Lung (tissue), 12 donors: ENCODE data around the gene OBSCN. TPM values are rescaled to one million over a fixed set of nuclear protein-coding genes. Genes with fewer than 3 reads are reported as not detected.

ENCODE experiments used
- ATAC-seq: fragments of 200-7000 bp; cut with Tn5 transposase; one replicate; pipeline ENCODE4 v1.9.1; 2020; ENCODE audit warnings: moderate number of reproducible peaks; ENCODE audit not compliant: insufficient read depth, low FRiP score
- DNase-seq, 3 donors: peaks; one replicate each; pipeline ENCODE4 v3.0.0-alpha.2; 2013 to 2017
- H3K27ac ChIP-seq, 2 donors: one replicate each; pipeline ENCODE4 v1.5.1; 2013; ENCODE audit warnings: mild to moderate bottlenecking in 2 of 2, moderate library complexity in 2 of 2, control low read depth in 1 of 2, inconsistent platforms in 1 of 2, low read depth in 1 of 2, low read length in 1 of 2
- H3K27me3 ChIP-seq, 3 donors: one replicate each; pipeline ENCODE4 v1.5.1; 2013; ENCODE audit warnings: low read length in 2 of 3; ENCODE audit not compliant: control insufficient read depth in 3 of 3, insufficient read depth in 3 of 3
- H3K36me3 ChIP-seq, 4 donors: one replicate each; pipeline ENCODE4 v1.5.1; 2013; ENCODE audit warnings: low read length in 4 of 4, mild to moderate bottlenecking in 1 of 4, moderate library complexity in 1 of 4; ENCODE audit not compliant: control insufficient read depth in 4 of 4, insufficient read depth in 4 of 4
- H3K4me1 ChIP-seq, 5 donors: one replicate each; pipeline ENCODE4 v1.5.1; 2013; ENCODE audit warnings: low read length in 5 of 5, mild to moderate bottlenecking in 2 of 5, moderate library complexity in 1 of 5; ENCODE audit not compliant: control insufficient read depth in 5 of 5, insufficient read depth in 5 of 5
- H3K4me3 ChIP-seq: one replicate; pipeline ENCODE4 v1.5.1; 2013; ENCODE audit warnings: mild to moderate bottlenecking, control low read depth, moderate library complexity
- H3K9ac ChIP-seq, 2 donors: one replicate each; pipeline ENCODE4 v1.5.1; 2013; ENCODE audit warnings: low read length in 2 of 2, control low read depth in 1 of 2; ENCODE audit not compliant: insufficient read depth in 1 of 2
- H3K9me3 ChIP-seq, 4 donors: one replicate each; pipeline ENCODE4 v1.5.1; 2013; ENCODE audit warnings: low read length in 3 of 4, mild to moderate bottlenecking in 1 of 4, moderate library complexity in 1 of 4; ENCODE audit not compliant: control insufficient read depth in 4 of 4, insufficient read depth in 3 of 4
- CTCF ChIP-seq: IDR thresholded peaks from 2 replicates; pipeline ENCODE4 v1.5.1; 2012; ENCODE audit warnings: mild to moderate bottlenecking; ENCODE audit errors: control extremely low read depth, extremely low read depth
- WGBS, 2 donors: extraction: QIAGEN DNeasy Blood & Tissue Kit; methylation state at CpG; one replicate each; pipeline ENCODE4 v1.1.7; 2013; 5-methylcytosine and 5-hydroxymethylcytosine counted together
- polyA plus RNA-seq, 2 donors: library from polyadenylated mRNA; stranded (reverse); fragments of 200-250 nt; gene quantifications; one replicate each; pipeline ENCODE4 v1.2.1, GENCODE V29; 2013
- total RNA-seq, 2 donors: library from RNA; depleted of rRNA in 1 of 2; stranded (reverse); fragments of >200 nt in 1 of 2; gene quantifications; one replicate each; pipeline ENCODE4 v1.2.1, GENCODE V29; 2014 to 2021
- donor health status: control.
- donor health status: control.
- donor health status: Bipolar disorder and iron deficiency.
- donor health status: healthy.
- donor health status: DM: yes; HTN: yes; CAD: no.

Gene OBSCN
- total and polyA plus RNA-seq, 4 donors, result 5.1 to 47.3 (median 25.4) TPM

- DNase-seq, result no peak
- no peaks in the 10 kb centered on the region for H3K9me3 ChIP-seq
- no peak for ATAC-seq
- H3K4me1 ChIP-seq, result no peaks in the 10 kb centered on the region
- WGBS, 2 donors, result 92 to 97% methylated on average over 13 to 18 of the region's 18 CpGs
- H3K4me3 ChIP-seq, result no peak overlapping the region
- H3K9ac ChIP-seq, result no peak overlapping the region
- peaks cover 0 to 28% (median 14%) of the 10 kb centered on the region in 4 donors for H3K36me3 ChIP-seq
- no peak for TF ChIP-seq CTCF
- H3K27me3 ChIP-seq, result no peaks in the 10 kb centered on the region
- H3K27ac ChIP-seq, result no peak overlapping the region
Observed at GRCh38 chr1:228334954-228335353, 127.1 kb downstream of the OBSCN start.

GRCh38 chr1:228335406-228336307, 127.8 kb downstream of the OBSCN start:
- ATAC-seq (no peak), DNase-seq (no peak)
- no peak overlapping the region for H3K4me3 ChIP-seq
- no peak overlapping the region for H3K9ac ChIP-seq
- TF ChIP-seq CTCF, result no peak
- no peaks in the 10 kb centered on the region for H3K4me1 ChIP-seq
- H3K27me3 ChIP-seq, result no peaks in the 10 kb centered on the region
- no peak overlapping the region for H3K27ac ChIP-seq
- H3K36me3 ChIP-seq, result peaks cover 0 to 32% (median 17%) of the 10 kb centered on the region in 4 donors
- no peaks in the 10 kb centered on the region for H3K9me3 ChIP-seq
- WGBS, 2 donors, result 89 to 90% methylated on average over 15 of the region's 15 CpGs

GRCh38 chr1:228336308-228337030, 128.6 kb downstream of the OBSCN start:
- Histone ChIP-seq H3K9me3 (no peaks in the 10 kb centered on the region), H3K4me3 (no peak overlapping the region), H3K27me3 (no peaks in the 10 kb centered on the region), H3K9ac (no peak overlapping the region), H3K4me1 (no peaks in the 10 kb centered on the region), H3K36me3 (peaks cover 0 to 32% (median 17%) of the 10 kb centered on the region in 4 donors), H3K27ac (no peak overlapping the region)
- DNase-seq (no peak), ATAC-seq (no peak)
- no peak for TF ChIP-seq CTCF
- 94% methylated on average over 18 of the region's 18 CpGs for WGBS, 2 donors
